GM10248 (cell line): ENCODE data around the gene BCAR3.

Source experiments
- CTCF ChIA-PET: fragments of 300-600 bp; sonication (Branson Sonifier 250); formaldehyde crosslinking; extraction: SDS; loops from one replicate; lab custom pipeline; 2021; ENCODE audit warnings: antibody characterized with exemption; lab: Yijun Ruan, JAX
- POLR2A ChIA-PET: fragments of 350-650 bp; sonication (Branson Sonifier 250); formaldehyde crosslinking; extraction: SDS; loops from one replicate; lab custom pipeline; 2020; ENCODE audit warnings: antibody characterized with exemption; lab: Yijun Ruan, JAX
- DNase-seq: peaks from one replicate; pipeline ENCODE4 v3.0.0; 2012; ENCODE audit errors: extremely low spot score
- CTCF ChIP-seq: IDR thresholded peaks from 2 replicates; pipeline ENCODE4 v1.5.1; 2012; ENCODE audit warnings: mild to moderate bottlenecking, low read depth; ENCODE audit errors: extremely low read depth, missing control alignments, control extremely low read depth

The BCAR3 gene

GRCh38 chr1:93549811-93550210, 131.8 kb downstream of the BCAR3 start:
- CTCF ChIA-PET = no interaction called here

GRCh38 chr1:93549131-93549530, 132.5 kb downstream of the BCAR3 start:
- no peak for DNase-seq
- no peak for TF ChIP-seq CTCF
- ChIA-PET CTCF (no interaction called here), POLR2A (no interaction called here)

More at GRCh38 chr1:93549811-93550210, 131.8 kb downstream of the BCAR3 start:
- DNase-seq = no peak
- POLR2A ChIA-PET = no interaction called here
- no peak for TF ChIP-seq CTCF

GRCh38 chr1:93546162-93546863, 135.3 kb downstream of the BCAR3 start:
- DNase-seq = no peak
- POLR2A ChIA-PET = no interaction called here
- CTCF ChIA-PET = no interaction called here

GRCh38 chr1:93542398-93542797, 139.2 kb downstream of the BCAR3 start:
- ChIA-PET POLR2A (no interaction called here), CTCF (interaction anchor here (1.1 kb wide), 1 partner anchor 13 kb away, joined by 4 read pairs; no protein-coding TSS in a partner anchor)
- no peak for DNase-seq
- TF ChIP-seq CTCF = no peak

More at GRCh38 chr1:93546162-93546863, 135.3 kb downstream of the BCAR3 start:
- no peak for TF ChIP-seq CTCF

GRCh38 chr1:93541045-93541444, 140.6 kb downstream of the BCAR3 start:
- ChIA-PET CTCF (no interaction called here), POLR2A (no interaction called here)
- DNase-seq = no peak
- TF ChIP-seq CTCF = no peak

- ChIA-PET CTCF (no interaction called here), POLR2A (no interaction called here)
- no peak for DNase-seq
- TF ChIP-seq CTCF = no peak
Measured at GRCh38 chr1:93537924-93538323, 143.7 kb downstream of the BCAR3 start.
